CD4-positive, alpha-beta T cell treated with Interferon alpha-2 for 1 hour (primary cell): ENCODE measurements around the gene SDCCAG8.
"Not testable (repeated sequence)": the region's sequence is repeated elsewhere in the genome, so short reads cannot be mapped to it uniquely, and the experiment has no call there.

ENCODE experiments used
- DNase-seq, 2 donors: peaks; one replicate each; pipeline ENCODE4 v3.0.0-alpha.2; 2020 to 2022

Gene SDCCAG8

DNA sequence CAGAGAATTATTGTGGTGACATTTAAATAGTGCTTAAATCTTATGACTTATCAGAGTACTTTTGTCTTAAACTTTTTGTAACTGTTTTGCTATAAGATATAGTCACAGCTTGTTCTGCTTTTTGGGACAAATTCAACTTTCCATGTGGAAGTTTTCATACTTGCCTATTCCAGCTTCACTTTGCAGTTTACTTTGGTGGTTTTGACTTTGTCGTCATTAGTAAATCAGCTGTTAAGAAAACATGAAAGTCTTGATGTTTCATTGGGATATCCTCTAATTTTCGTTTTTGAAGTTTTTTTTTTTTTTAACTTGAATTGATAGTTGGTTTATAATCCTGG lies 31.3 kb downstream of the SDCCAG8 start:
- no peak for DNase-seq

DNA sequence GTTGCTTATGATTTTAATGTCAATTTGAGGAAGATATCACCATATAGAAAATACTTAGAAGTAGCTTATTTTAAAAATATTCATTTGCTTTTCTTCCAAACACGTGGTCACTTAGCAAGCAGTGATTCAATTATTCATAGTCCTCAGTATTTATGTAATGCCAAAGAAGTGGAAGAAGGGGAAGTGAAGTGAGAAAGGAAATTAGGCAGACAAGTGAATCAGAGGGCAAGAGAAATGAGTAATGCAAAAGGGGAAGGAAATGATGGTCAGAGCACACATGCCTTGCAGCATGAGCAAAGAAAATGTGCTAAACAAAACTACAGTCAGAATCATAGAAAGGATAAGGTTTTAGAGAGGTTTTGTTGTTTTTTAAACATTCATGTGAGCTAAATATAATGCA lies 31.8 kb downstream of the SDCCAG8 start:
- DNase-seq = peak; percentile 17 to 25

DNA sequence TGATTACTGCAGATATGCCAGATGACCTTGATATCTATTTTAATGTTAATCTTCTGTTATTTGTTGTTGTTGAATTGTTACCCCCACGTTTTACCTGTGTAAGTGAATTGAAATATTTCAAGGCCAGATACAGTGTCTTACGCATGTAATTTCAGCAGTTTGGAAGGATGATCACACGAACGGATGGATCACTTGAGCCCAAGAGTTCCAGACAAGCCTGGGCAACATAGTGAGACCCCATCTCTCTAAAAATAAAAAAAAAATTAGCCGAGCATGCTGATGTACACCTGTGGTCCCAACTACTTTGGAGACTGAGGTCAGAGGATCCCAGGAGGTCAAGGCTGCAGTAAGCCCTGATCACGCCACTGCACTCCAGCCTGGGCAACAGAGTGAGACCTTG lies 32.2 kb downstream of the SDCCAG8 start:
- DNase-seq = no peak

DNA sequence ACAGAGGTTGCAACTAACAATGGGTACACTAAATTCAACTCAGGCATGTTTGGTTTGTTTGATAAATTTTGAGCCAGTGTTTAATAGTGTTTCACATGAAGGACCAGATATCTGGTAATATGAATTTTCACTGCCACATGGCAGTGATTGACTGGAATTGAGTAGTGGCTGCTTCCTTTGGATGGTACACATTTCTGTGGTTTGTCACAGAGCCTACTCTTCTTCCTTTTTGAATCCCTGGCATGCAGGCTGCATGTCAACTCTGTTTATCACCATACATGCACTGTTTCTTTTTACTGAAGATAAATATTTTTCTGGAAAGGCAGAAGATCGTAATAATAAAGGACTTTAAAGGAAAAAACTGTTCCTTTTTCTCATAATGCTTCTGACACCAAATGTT lies 35.5 kb downstream of the SDCCAG8 start:
- DNase-seq = no peak

DNA sequence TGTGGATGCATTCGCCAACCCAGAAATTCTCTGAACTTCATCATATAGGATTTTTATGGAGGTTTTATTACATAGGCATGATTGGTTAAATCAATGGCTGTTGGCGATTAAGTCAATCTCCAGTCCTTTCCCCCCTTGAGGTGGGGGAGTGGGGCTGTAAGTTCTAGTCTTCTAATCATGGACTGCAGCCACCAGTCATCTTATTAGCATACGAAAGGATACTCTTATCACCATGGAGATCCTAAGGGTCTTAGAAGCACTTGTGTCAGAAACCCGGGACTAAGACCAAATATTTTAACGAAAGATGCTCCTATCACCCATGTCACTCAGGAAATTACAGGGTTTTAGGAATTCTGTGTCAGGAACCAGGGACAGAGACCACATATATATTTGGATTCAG lies 36.3 kb downstream of the SDCCAG8 start:
- no peak for DNase-seq

DNA sequence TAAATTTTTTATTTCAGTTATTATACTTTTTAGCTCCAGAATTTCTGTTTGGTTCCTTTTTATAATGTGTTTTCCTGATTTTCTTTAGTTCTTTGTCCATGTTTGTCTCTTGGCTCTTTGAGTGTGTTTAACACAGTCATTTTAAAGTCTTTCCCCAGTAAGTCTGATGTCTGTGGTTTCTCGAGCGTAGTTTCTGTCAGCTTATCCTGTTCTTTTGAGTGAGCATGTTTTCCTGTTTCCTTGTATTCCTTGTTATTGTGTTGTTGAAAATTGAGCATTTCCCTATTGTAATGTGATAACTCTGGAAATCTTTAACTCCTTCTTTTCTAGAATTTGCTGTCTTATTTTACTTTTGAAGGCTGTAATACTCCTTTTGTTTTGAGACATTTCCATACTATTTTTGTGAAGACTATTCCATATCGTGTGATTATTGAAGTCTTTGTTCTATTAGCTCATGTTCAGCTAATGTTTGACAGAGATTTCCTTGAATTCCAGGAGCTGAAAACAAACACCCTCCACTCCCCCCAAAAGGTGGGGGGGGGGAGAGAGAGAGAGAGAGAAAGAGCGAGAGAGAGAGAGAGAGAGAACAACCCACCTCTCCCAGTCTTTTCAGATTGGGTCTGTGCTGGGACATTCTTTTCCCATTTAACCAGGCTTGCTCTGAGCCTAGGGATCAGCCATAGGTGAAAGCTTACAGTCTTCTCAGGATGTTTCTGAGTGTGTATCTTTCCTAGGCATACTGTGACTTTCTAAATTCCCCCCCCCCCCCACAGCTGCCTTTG lies 38.3 kb downstream of the SDCCAG8 start:
- DNase-seq = no peak

DNA sequence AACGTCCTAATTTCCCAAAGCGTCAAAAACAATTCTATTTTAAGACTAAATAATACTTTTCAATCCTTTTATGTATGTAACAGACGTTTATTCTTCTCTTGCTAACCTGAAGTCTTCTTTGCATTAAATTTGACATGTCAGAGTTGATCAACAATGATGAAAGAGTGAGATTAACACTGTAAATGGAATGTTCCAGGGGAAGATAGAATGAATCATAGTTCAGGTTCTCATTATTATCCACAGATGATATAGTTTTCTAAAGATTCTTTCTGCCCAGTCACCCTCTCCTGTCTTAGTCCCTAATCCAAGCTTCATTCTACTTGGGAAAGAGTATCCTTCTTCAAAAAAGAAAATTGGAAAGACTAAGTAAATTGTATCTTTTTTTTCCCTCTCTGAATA lies 38.9 kb downstream of the SDCCAG8 start:
- no peak for DNase-seq

DNA sequence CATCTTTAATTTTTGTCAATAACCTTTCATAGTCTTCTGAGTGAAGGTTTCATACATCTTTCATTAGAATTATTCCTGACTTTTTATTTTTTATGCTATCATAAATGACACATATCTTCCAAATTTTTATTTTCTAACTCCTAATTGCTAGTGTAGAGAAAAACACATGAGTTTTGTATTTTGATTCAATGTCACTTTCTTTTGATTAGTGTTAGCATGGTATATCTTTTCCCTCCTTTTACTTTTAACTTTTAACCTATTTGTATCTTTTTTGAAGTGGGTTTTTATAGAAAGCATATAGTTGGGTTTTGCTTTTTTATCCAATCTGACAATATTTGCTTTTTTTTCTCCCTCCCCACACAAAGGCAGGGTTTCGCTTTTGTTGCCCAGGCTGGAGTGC lies 43.2 kb downstream of the SDCCAG8 start:
- no peak for DNase-seq

DNA sequence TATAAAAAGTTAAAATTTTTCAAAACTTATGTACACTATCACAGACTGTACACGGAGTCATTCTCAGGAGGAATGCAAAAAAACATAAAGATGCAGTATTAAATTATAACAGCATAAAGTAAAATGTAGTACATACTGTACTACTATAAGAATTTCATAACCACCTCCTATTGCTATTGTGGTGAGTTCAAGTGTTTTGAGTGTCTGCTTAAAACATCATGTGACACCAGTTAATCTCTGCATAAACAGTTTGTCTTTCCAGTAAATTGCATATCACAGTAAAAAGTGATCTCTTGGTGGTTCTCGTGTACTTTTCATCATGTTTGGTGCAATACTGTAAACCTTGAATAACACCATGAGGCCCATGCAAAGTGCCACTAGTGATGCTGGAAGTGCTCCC lies 45.2 kb downstream of the SDCCAG8 start:
- DNase-seq = no peak

DNA sequence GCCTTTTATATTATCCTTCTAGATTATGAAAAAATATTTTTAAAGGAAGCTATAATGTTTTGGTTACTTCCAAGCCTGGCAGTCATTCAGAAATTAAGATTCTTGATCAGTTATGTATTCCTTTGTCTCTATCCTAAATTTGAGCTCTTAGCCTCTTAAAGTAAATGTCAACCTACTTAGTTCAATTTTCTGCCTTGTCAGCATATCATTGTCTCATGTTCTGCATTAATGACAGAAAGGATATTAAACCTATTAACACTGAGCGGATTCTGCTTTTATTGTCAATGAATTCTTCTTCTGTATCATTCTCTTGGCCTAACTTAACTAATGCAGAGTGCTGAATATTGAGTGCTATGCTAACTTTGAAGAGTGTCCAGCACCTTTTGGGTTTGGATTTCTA lies 56.0 kb downstream of the SDCCAG8 start:
- DNase-seq = no peak

DNA sequence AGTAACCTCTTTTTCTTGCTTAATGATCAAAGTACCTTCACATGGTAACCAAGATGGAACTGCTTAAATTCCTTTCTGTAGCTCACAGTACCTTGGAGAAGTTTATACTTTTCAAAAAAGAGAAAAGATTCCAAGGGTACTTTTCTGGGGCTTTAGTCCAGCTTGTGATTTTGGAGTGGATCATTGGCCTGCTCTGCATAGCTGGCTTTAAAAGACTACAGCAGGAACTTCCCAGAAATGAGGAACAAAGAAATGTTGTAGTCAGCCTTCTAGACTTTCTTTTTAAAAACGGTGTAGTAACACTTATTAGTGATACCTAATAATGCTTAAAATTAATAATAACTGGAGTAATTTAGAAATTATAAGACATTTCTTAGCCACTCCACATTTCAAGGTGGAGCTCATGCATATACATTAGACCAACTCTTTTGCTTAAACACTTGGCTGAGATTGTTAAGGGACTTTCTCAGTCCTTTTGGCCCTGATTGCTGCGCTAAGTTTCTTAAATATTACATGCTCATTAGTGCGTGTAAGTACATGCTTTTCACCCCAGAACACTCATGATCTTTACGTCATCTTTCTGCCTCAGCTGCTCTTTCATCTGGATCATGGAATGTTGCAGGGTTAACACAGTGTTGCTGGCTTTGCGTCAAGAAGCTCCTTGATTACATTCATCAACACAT lies 57.3 kb downstream of the SDCCAG8 start:
- no peak for DNase-seq

DNA sequence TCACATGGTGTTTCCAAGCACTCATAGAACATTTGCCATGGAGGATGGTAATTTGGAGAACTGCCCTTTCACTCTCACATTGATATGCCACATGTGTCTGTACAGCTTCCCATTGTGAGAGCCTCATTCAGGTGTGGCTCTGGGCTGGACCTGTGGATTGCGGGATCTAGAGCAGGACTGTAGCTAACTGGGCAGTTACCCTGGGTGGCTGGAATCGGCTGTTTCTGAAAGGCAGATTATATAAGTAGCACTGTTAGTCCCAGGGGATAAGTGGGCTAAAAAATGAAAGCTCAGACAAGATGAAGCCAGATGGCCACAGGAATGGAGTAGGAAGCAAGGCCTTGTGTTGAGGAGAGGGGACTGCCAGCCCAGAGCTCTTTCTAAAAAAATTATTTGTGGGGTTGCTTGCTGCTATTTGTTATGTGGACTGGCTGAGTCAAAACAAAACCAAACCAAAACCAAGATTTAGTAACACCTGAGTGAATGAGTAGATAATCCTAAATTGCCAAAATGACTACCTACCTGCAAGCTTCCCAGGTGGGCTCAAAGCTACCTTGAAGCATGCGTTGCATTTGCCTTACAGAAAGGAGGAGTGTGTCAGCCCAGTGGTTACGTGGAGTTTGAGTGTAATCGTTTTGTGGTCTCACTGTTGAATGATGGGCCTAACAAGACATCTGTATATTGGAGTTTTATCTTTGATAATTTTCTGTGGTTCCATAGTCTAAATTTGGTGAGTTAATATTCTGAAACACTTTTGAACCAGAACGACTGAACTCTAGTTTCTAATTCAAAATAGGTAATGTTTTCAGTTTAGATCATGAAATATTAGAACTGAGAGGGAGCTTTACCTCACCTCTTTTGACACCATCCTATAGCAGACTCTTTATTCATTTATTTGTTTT lies 58.0 kb downstream of the SDCCAG8 start:
- no peak for DNase-seq

DNA sequence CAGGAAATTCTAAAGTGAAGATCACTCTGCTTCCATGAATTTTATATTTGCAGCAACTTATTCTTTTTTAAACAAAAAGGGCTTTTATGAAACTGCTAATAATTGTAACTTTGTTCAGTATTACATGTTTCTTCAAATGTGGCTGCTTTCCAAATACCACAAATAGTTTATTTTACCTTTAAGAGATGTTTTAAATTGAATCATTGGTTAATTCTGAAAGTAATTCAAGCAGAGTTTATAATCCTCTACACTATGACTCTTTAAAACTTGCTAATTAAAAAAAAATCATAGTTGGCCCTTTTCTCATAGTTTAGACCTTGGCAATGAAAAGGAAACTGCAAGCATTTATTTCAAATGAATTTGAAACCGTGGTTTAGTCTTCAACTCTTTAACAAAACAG lies 59.6 kb downstream of the SDCCAG8 start:
- DNase-seq = no peak

DNA sequence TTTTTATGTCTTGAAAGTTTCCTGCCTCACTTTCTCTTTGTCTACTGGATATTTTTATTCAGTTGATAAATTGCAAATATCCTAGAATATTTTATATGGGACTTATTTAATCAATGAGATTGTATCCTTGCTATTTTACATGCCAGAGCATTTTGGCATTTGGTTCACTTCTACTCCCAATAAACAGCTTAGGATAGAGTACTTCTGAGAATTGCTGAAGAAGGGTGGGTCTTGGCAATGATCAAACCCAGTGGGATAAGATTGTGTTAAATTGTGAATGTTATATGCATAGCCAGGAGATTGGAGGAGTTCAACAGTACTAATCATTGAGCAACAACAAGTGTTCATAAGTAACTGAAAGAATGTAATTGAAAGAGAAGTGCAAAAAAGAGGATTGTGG lies 60.1 kb downstream of the SDCCAG8 start:
- no peak for DNase-seq

DNA sequence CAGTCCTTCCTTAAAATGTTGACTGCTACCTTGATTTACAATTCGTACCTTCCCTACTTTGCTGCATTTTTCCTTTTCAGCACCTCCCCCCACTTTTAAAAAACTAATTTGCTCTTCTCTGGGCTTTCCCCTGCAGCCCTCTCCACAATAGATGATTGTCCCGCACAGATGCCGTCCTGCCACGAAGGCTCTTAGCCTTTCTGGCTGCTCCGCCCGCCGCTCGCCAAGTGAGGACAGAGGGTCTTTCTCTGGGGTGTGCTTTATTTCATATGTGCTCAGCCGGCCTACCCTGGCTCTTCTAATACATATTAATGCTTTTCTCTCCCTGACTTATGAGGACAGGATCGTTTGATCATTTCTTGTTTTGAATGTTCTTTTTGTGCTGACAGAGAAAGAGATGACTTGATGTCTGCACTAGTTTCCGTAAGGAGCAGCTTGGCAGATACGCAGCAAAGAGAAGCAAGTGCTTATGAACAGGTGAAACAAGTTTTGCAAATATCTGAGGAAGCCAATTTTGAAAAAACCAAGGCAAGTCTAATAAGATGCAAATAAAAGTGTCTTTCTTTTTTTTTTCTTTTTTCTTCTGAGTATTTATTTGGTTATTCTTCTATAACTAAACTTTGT lies 60.6 kb downstream of the SDCCAG8 start:
- DNase-seq = no peak

DNA sequence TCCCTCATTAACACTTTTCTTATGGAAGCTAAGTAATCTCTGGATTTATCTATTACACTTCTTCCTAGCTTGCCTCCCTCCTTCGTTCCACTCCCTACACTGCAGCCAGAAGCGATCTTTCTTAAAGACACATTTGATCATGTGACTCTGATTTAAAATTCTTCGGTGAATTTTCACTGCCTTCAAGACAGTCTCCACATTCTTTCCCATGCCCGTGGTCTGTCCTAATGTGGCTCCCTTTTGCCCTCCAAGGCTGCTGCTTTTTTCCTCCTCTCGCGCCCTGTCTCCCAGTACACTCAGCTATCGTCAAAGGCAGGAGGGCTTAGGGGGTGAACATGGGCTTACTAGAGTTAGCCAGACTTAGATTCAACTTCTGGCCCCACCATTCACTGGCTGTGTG lies 64.4 kb downstream of the SDCCAG8 start:
- DNase-seq = no peak

DNA sequence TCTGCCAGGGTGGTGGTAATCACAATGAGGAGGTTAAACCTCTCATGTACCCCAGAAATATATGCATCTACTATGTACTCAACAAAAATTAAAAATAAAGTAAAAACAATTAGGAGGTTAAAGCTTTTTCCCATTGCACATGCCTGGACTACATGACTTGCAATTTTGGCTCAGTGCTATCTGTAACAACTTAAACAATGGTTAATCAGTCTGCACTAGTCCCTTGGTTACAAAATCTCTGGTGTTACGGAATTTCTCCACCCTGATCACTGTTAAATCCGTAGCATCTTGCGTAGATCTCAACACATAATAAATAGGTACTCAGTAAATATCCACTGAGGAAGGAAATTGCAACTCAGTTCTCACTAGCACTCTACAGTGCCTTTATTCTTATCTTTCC lies 66.5 kb downstream of the SDCCAG8 start:
- DNase-seq = no peak

DNA sequence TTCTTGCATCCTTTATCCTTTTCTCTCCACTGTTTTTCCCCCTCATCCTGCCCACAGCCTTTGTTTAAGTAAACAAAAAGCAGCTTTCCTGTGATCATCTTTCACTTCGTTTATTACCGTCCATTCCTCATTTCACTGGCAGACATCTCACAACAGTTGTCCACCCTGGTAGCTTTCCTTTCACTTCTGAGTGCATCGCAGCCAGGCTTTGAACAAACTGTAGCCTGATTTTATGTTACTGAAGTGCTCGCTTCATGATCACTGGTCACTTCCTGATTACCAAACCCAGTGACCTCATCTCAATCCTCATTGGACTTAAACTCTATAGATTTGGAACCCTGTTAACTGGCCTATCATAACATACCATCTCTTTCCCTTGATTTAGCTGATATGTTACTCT lies 67.7 kb downstream of the SDCCAG8 start:
- DNase-seq = no peak

DNA sequence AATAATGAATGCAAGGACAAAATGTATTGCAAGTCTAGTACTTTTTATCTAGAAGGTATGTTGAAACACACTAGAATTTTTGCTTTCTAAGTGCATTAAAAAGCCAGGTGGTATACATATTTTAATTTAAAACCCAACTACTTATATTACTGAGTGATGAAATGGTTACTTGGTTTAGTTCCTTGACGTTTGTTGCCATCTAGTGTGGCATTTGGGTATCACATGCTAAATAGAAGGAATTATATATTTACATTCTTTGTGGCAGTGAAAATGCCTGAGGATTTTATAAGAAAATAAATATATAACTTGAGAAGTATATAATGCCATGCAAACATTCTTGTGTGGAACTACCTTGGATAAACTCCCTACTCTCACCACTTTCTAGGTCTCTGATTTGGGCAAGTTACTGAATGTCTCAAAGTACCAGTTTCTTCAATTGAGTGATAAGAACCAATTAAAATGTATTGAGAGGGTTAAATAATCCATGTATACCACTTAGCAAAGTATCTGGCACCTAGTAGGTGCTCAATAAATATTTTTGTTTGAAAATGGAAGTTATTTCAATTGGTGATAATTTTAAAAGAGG lies 69.6 kb downstream of the SDCCAG8 start:
- DNase-seq = peak in 1 of 2 donors; percentile 61

DNA sequence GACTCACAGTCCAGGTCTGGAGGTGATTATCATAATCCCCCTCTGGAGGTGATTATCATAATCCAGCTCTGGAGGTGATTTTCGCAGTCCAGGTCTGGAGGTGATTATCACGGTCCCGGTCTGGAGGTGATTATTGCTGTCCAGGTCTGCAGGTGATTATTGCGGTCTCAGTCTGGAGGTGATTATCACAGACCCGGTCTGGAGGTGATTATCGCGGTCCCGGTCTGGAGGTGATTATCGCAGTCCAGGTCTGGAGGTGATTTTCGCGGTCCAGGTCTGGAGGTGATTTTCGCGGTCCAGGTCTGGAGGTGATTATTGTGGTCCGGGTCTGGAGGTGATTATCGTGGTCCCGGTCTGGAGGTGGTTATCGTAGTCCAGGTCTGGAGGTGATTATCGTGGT lies 76.6 kb downstream of the SDCCAG8 start:
- DNase-seq = no peak

DNA sequence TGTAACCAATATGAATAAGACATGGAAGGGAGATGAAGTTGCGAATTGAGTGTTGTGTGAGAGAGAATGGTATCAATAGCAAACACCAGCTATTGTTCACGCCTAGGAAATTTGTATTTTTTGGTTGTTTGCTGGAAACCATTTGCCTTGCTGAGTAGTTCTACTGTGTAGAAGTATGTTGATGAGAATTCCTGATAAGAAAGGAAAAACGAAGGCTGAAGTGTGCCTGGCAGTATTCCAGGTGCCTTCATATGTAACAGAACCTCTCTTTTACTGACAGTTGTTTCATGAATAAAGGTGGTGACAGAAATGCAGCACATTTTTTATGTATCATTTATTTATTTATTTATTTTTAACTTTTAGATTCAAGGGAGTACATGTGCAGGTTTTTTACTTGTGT lies 79.5 kb downstream of the SDCCAG8 start:
- no peak for DNase-seq

DNA sequence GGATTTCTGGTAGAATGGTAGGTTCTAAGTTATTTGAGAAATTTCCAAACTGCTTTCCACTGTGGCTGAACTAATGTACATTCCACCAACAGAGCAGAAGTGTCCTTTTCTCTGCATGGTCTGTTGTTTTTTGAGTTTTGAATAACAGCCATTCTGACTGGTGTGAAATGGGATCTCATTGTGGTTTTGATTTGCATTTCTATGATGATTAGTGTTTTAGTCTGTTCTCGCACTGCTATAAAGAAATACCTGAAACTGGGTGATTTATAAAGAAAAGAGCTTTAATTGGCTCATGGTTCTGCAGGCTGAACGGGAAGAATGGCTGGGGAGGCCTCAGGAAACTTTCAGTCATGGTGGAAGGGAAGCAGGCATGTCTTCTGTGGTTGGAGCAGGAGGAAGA lies 80.3 kb downstream of the SDCCAG8 start:
- DNase-seq = no peak

DNA sequence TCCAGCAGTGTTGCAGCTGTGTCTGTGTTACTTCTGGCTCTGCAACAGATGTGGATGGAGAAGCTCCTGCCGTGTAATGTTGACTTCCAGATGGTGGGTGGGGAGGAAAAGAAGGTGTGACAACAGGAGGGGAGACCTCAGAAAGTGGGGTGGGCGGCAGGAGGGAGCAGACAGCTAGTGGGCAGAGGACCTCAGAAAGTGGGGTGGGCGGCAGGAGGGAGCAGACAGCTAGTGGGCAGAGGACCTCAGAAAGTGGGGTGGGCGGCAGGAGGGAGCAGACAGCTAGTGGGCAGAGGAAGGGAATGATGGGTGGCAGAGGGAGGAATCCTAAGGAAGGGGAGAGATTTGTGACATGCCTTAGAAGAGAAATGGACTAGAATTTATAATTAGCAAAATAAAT lies 83.0 kb downstream of the SDCCAG8 start:
- not testable (repeated sequence) for DNase-seq
